PFSK-1 (cell line): ENCODE results near the gene POP5.

Experiments
- FOXP2 ChIP-seq: optimal IDR thresholded peaks from 2 replicates; pipeline ENCODE3; 2011; ENCODE audit warnings: borderline replicate concordance, control low read depth, inconsistent platforms; ENCODE audit not compliant: insufficient read depth; ENCODE audit errors: extremely low read length, extremely low read depth
- POLR2AphosphoS5 ChIP-seq: IDR thresholded peaks from 2 replicates; pipeline ENCODE4 v1.6.1; 2012; ENCODE audit warnings: low read depth, mild to moderate bottlenecking, control low read depth, low read length, moderate library complexity
- REST ChIP-seq, 2 experiments: IDR thresholded peaks; 2 replicates each; pipeline versions ENCODE4 v1.6.1 to v1.8.0; 2011 to 2012; ENCODE audit warnings: low read depth in 2 of 2, low read length in 2 of 2, control low read depth in 1 of 2, inconsistent platforms in 1 of 2, mild to moderate bottlenecking in 1 of 2, moderate library complexity in 1 of 2; ENCODE audit not compliant: insufficient read depth in 1 of 2
- SIN3A ChIP-seq: IDR thresholded peaks from 2 replicates; pipeline ENCODE4 v1.6.1; 2012; ENCODE audit warnings: mild to moderate bottlenecking, low read length, moderate library complexity, borderline replicate concordance; ENCODE audit not compliant: insufficient read depth
- TAF1 ChIP-seq: IDR thresholded peaks from 2 replicates; pipeline ENCODE4 v1.6.1; 2012; ENCODE audit warnings: low read length, control low read depth, borderline replicate concordance; ENCODE audit not compliant: insufficient read depth

POP5 gene

GRCh38 chr12:120584343-120585149 is 3.3 kb upstream of the POP5 start:
- TF ChIP-seq REST (IDR thresholded peaks at IDR 0.05; ENCODE audit: insufficient read depth in 1 of 2, low read depth in 2 of 2, low read length in 2 of 2) (no peak), FOXP2 (no peak), POLR2AphosphoS5 (no peak), TAF1 (no peak), SIN3A (no peak)

- TF ChIP-seq TAF1 (no peak), SIN3A (no peak), FOXP2 (peak; percentile 14), REST (IDR thresholded peaks at IDR 0.05; ENCODE audit: insufficient read depth in 1 of 2, low read depth in 2 of 2, low read length in 2 of 2) (no peak), POLR2AphosphoS5 (no peak)
Measured at GRCh38 chr12:120583478-120584030, 2.4 kb upstream of the POP5 start.

GRCh38 chr12:120581998-120582397 is 796 bp upstream of the POP5 start:
- TF ChIP-seq POLR2AphosphoS5 (no peak), REST (IDR thresholded peaks at IDR 0.05; ENCODE audit: insufficient read depth in 1 of 2, low read depth in 2 of 2, low read length in 2 of 2) (no peak)

- TF ChIP-seq TAF1 (no peak), SIN3A (no peak), FOXP2 (no peak), POLR2AphosphoS5 (no peak), REST (IDR thresholded peaks at IDR 0.05; ENCODE audit: insufficient read depth in 1 of 2, low read depth in 2 of 2, low read length in 2 of 2) (no peak)
Measured at GRCh38 chr12:120579179-120579578, 2.0 kb downstream of the POP5 start.

- TF ChIP-seq POLR2AphosphoS5 (no peak), FOXP2 (no peak), TAF1 (no peak), SIN3A (no peak), REST (IDR thresholded peaks at IDR 0.05; ENCODE audit: insufficient read depth in 1 of 2, low read depth in 2 of 2, low read length in 2 of 2) (no peak)
Measured at GRCh38 chr12:120574106-120574505, 7.1 kb downstream of the POP5 start.
